ENCODE results near the gene KDM5B. TPM values are rescaled to one million over a fixed set of nuclear protein-coding genes. Genes with fewer than 3 reads are reported as not detected.

Gene KDM5B
- total and polyA plus RNA-seq, 2 of the 8 experiments (the other 6 are each of a cell fraction or from before 2014, with no cell fraction given), result 73.3 to 210 TPM

GRCh38 chr1:202843081-202843480, 34.9 kb upstream of the KDM5B start (continued):
- TF ChIP-seq BACH1 (IDR thresholded peaks at IDR 0.05; ENCODE audit: low read length) (no peak), EP300 (IDR thresholded peaks at IDR 0.05; ENCODE audit: borderline replicate concordance in 1 of 2, low read depth in 2 of 2, low read length in 2 of 2) (no peak), SAP30 (IDR thresholded peaks at IDR 0.05; ENCODE audit: insufficient read depth, insufficient replicate concordance, low read length) (no peak)

All from H1 (cell line).